Left ventricle myocardium inferior (tissue), 1 donor: ENCODE data around the gene DPYSL3. TPM values are rescaled to one million over a fixed set of nuclear protein-coding genes. Genes with fewer than 3 reads are reported as not detected.

Experiments used
- DNase-seq: peaks from one replicate; pipeline ENCODE4 v3.0.0-alpha.2; 2020
- H3K27ac ChIP-seq: fragments of 200-600 bp; replicated peaks from 2 replicates; pipeline ENCODE4 v1.8.0; 2021
- H3K27me3 ChIP-seq: fragments of 200-600 bp; 2 replicates; pipeline ENCODE4 v1.8.0; 2021; ENCODE audit warnings: low read depth
- H3K36me3 ChIP-seq: fragments of 200-600 bp; 2 replicates; pipeline ENCODE4 v1.8.0; 2021
- H3K4me1 ChIP-seq: fragments of 200-600 bp; 2 replicates; pipeline ENCODE4 v1.8.0; 2021
- H3K4me3 ChIP-seq: fragments of 200-600 bp; 2 replicates; pipeline ENCODE4 v1.8.0; 2021; ENCODE audit warnings: mild to moderate bottlenecking, moderate library complexity
- H3K9me3 ChIP-seq: fragments of 200-600 bp; replicated peaks from 2 replicates; pipeline ENCODE4 v1.8.0; 2021
- CTCF ChIP-seq: fragments of 200-600 bp; IDR thresholded peaks from 2 replicates; pipeline ENCODE4 v1.8.0; 2021; ENCODE audit warnings: antibody characterized with exemption, mild to moderate bottlenecking, borderline replicate concordance
- intact Hi-C: fragments of 100-400 bp; cut with micrococcal nuclease; formaldehyde crosslinking; loops from one replicate; pipeline ENCODE4 v1.11.0; 2022
- total RNA-seq: library from RNA; stranded (reverse); fragmentation: NEBNext Ultra II Directional; extraction: Animal tissue kit (Norgen Biotek cat#: 25700); gene quantifications from one replicate; pipeline ENCODE4 v1.2.1, GENCODE V29; 2021
- donor health status: DM: no; HTN: yes; CAD: no; lungs with severe emphysema.

The DPYSL3 gene
- total RNA-seq, 1 donor from 2014 or later, result 20.7 TPM

GRCh38 chr5:147359101-147359500 lies 150.8 kb downstream of the DPYSL3 start:
- H3K36me3 ChIP-seq, result no peaks in the 10 kb centered on the region
- no peak for DNase-seq
- no peak overlapping the region for H3K4me3 ChIP-seq
- peaks cover 12% of the 10 kb centered on the region for H3K27me3 ChIP-seq
- intact Hi-C loops, result no loop called here
- H3K9me3 ChIP-seq, result peaks cover 4% of the 10 kb centered on the region
- H3K27ac ChIP-seq, result no peak overlapping the region
- TF ChIP-seq CTCF, result no peak
- no peaks in the 10 kb centered on the region for H3K4me1 ChIP-seq

GRCh38 chr5:147349241-147349640 lies 160.6 kb downstream of the DPYSL3 start:
- TF ChIP-seq CTCF, result no peak
- no peaks in the 10 kb centered on the region for H3K36me3 ChIP-seq
- H3K4me1 ChIP-seq, result no peaks in the 10 kb centered on the region
- no peak overlapping the region for H3K27ac ChIP-seq
- intact Hi-C loops, result no loop called here
- no peak overlapping the region for H3K4me3 ChIP-seq
- peaks cover 10% of the 10 kb centered on the region for H3K27me3 ChIP-seq
- H3K9me3 ChIP-seq, result no peaks in the 10 kb centered on the region
- no peak for DNase-seq

GRCh38 chr5:147348451-147348850 lies 161.4 kb downstream of the DPYSL3 start:
- no peak for TF ChIP-seq CTCF
- H3K36me3 ChIP-seq, result no peaks in the 10 kb centered on the region
- H3K27me3 ChIP-seq, result peaks cover 8% of the 10 kb centered on the region
- H3K4me1 ChIP-seq, result no peaks in the 10 kb centered on the region
- DNase-seq, result no peak
- no peak overlapping the region for H3K4me3 ChIP-seq
- no peaks in the 10 kb centered on the region for H3K9me3 ChIP-seq
- intact Hi-C loops, result no loop called here
- H3K27ac ChIP-seq, result no peak overlapping the region

DNA sequence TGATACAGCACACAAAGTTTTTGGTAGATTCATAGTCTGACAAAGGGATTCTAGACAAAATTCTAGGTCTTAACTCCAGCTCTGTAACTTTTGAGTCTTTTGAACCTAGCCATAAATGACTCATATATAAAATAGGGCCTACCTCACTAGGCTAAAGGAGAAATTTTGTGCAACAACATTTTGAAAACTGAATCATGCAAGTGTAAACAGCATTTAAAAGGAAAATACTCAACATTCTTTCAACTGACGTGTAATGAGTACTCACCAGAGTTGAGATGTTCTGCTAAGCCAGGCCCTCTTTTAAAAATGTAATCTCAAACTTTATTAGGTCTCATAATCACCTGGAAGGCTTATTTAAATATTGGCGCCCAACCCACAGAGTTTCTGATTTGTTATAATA lies 161.8 kb downstream of the DPYSL3 start:
- intact Hi-C loops, result no loop called here
- no peak overlapping the region for H3K4me3 ChIP-seq
- H3K4me1 ChIP-seq, result no peaks in the 10 kb centered on the region
- no peak for TF ChIP-seq CTCF
- H3K27ac ChIP-seq, result no peak overlapping the region
- no peaks in the 10 kb centered on the region for H3K36me3 ChIP-seq
- DNase-seq, result no peak
- no peaks in the 10 kb centered on the region for H3K9me3 ChIP-seq
- peaks cover 4% of the 10 kb centered on the region for H3K27me3 ChIP-seq

GRCh38 chr5:147346006-147346561 lies 163.8 kb downstream of the DPYSL3 start:
- Histone ChIP-seq H3K27me3 (no peaks in the 10 kb centered on the region), H3K9me3 (no peaks in the 10 kb centered on the region), H3K4me3 (no peak overlapping the region), H3K36me3 (no peaks in the 10 kb centered on the region), H3K27ac (no peak overlapping the region), H3K4me1 (no peaks in the 10 kb centered on the region)
- DNase-seq, result no peak
- TF ChIP-seq CTCF, result no peak
- intact Hi-C loops, result no loop called here
